ENCODE data around the gene ARID4A. TPM values are rescaled to one million over a fixed set of nuclear protein-coding genes. Genes with fewer than 3 reads are reported as not detected.

ARID4A gene
- total and polyA plus RNA-seq, 2 donors from 2014 or later = 3.9 to 32.5 TPM

GRCh38 chr14:58297412-58297761, 968 bp upstream of the ARID4A start:
- Histone ChIP-seq H3K9me3 (ENCODE audit: control insufficient read depth in 2 of 3, insufficient read depth in 1 of 3, low read length in 3 of 3) (no peaks in the 10 kb centered on the region), H3K4me3 (ENCODE audit: low read length in 3 of 3) (peak overlapping the region; percentile 95 to 99 (median 98)), H3K27me3 (ENCODE audit: control insufficient read depth, insufficient read depth, low read length) (no peaks in the 10 kb centered on the region), H3K27ac (ENCODE audit: low read depth in 2 of 2, low read length in 2 of 2) (peak overlapping the region; percentile 99 to 100), H3K36me3 (ENCODE audit: control insufficient read depth in 2 of 3, insufficient read depth in 3 of 3, low read length in 3 of 3) (peaks cover 7 to 12% (median 8%) of the 10 kb centered on the region in 3 donors), H3K4me1 (ENCODE audit: control insufficient read depth in 2 of 3, insufficient read depth in 2 of 3, low read depth in 1 of 3, low read length in 3 of 3) (peaks cover 0 to 22% (median 11%) of the 10 kb centered on the region in 3 donors), H3K9ac (ENCODE audit: low read length in 3 of 3) (peak overlapping the region; percentile 93 to 98 (median 96))
- FAIRE-seq (no peak), DNase-seq (no peak)
- intact Hi-C loops (cut with DNase I) = no loop called here
- TF ChIP-seq CTCF (IDR thresholded peaks at IDR 0.05; ENCODE audit: borderline replicate concordance, extremely low read depth, insufficient read depth) = no peak

GRCh38 chr14:58297762-58298476, 436 bp upstream of the ARID4A start:
- H3K4me3 ChIP-seq (ENCODE audit: low read length in 3 of 3) = peak overlapping the region; percentile 95 to 99 (median 98)
- H3K9ac ChIP-seq (ENCODE audit: low read length in 3 of 3) = peak overlapping the region; percentile 97 to 98 (median 97)
- H3K9me3 ChIP-seq (ENCODE audit: control insufficient read depth in 2 of 3, insufficient read depth in 1 of 3, low read length in 3 of 3) = no peaks in the 10 kb centered on the region
- DNase-seq = peak; percentile 99 to 100 (median 100)
- H3K4me1 ChIP-seq (ENCODE audit: control insufficient read depth in 2 of 3, insufficient read depth in 2 of 3, low read depth in 1 of 3, low read length in 3 of 3) = peaks cover 0 to 22% (median 11%) of the 10 kb centered on the region in 3 donors
- no peaks in the 10 kb centered on the region for H3K27me3 ChIP-seq (ENCODE audit: control insufficient read depth, insufficient read depth, low read length)
- intact Hi-C loops (cut with DNase I) = no loop called here
- H3K27ac ChIP-seq (ENCODE audit: low read depth in 2 of 2, low read length in 2 of 2) = peak overlapping the region; percentile 99 to 100
- peak; percentile 5 for TF ChIP-seq CTCF (IDR thresholded peaks at IDR 0.05; ENCODE audit: borderline replicate concordance, extremely low read depth, insufficient read depth)
- FAIRE-seq = peak; percentile 99
- peaks cover 7 to 8% (median 7%) of the 10 kb centered on the region in 3 donors for H3K36me3 ChIP-seq (ENCODE audit: control insufficient read depth in 2 of 3, insufficient read depth in 3 of 3, low read length in 3 of 3)

GRCh38 chr14:58299401-58300330, 1.3 kb downstream of the ARID4A start:
- no peaks in the 10 kb centered on the region for H3K27me3 ChIP-seq (ENCODE audit: control insufficient read depth, insufficient read depth, low read length)
- no peak for TF ChIP-seq CTCF (IDR thresholded peaks at IDR 0.05; ENCODE audit: borderline replicate concordance, extremely low read depth, insufficient read depth)
- H3K4me1 ChIP-seq (ENCODE audit: control insufficient read depth in 2 of 3, insufficient read depth in 2 of 3, low read depth in 1 of 3, low read length in 3 of 3) = peaks cover 0 to 22% (median 7%) of the 10 kb centered on the region in 3 donors
- peak overlapping the region; percentile 64 to 97 (median 88) for H3K9ac ChIP-seq (ENCODE audit: low read length in 3 of 3)
- no peaks in the 10 kb centered on the region for H3K9me3 ChIP-seq (ENCODE audit: control insufficient read depth in 2 of 3, insufficient read depth in 1 of 3, low read length in 3 of 3)
- peaks cover 2 to 12% (median 9%) of the 10 kb centered on the region in 3 donors for H3K36me3 ChIP-seq (ENCODE audit: control insufficient read depth in 2 of 3, insufficient read depth in 3 of 3, low read length in 3 of 3)
- no peak for FAIRE-seq
- peak overlapping the region; percentile 82 to 96 (median 83) for H3K4me3 ChIP-seq (ENCODE audit: low read length in 3 of 3)
- peak overlapping the region; percentile 85 to 95 for H3K27ac ChIP-seq (ENCODE audit: low read depth in 2 of 2, low read length in 2 of 2)
- intact Hi-C loops (cut with DNase I) = no loop called here
- peak; percentile 28 to 81 (median 63) for DNase-seq
